Esophagus squamous epithelium (tissue), 5 donors: ENCODE measurements around the gene NHSL2. TPM values are rescaled to one million over a fixed set of nuclear protein-coding genes. Genes with fewer than 3 reads are reported as not detected.

Experiments
- DNase-seq: peaks from one replicate; lab custom pipeline; 2025; lab: John Stamatoyannopoulos, UW
- H3K27ac ChIP-seq, 4 donors: fragments of 200-600 bp; sonication (generic); one replicate each; pipeline ENCODE4 v1.5.1; 2016 to 2019; ENCODE audit warnings: mild to moderate bottlenecking in 1 of 4
- H3K27me3 ChIP-seq, 4 donors: fragments of 200-600 bp; sonication (generic); 1 replicate in 3 of 4; 2 replicates in 1 of 4; pipeline versions ENCODE4 v1.5.1 to v1.6.0; 2017 to 2021; ENCODE audit warnings: antibody characterized with exemption in 1 of 4
- H3K36me3 ChIP-seq, 3 donors: fragments of 200-600 bp; sonication (generic); one replicate each; pipeline ENCODE4 v1.5.1; 2016 to 2019
- H3K4me1 ChIP-seq, 3 donors: fragments of 200-600 bp; sonication (generic); one replicate each; pipeline ENCODE4 v1.5.1; 2017 to 2019
- H3K4me3 ChIP-seq, 4 donors: fragments of 200-600 bp; sonication (generic); 1 replicate in 3 of 4; 2 replicates in 1 of 4; pipeline ENCODE4 v1.5.1; 2016 to 2019; ENCODE audit warnings: mild to moderate bottlenecking in 2 of 4, moderate library complexity in 1 of 4
- H3K9me3 ChIP-seq, 3 donors: fragments of 200-600 bp; sonication (generic); one replicate each; pipeline ENCODE4 v1.5.1; 2016 to 2019
- CTCF ChIP-seq, 6 experiments: fragments of 450-650 bp in 4 of 6; fragments of 200-600 bp in 2 of 6; sonication (generic) in 2 of 6; IDR thresholded peaks; one replicate each; pipeline ENCODE4 v1.5.1; 2016 to 2019; ENCODE audit warnings: antibody characterized with exemption in 6 of 6, mild to moderate bottlenecking in 4 of 6, moderate library complexity in 4 of 6
- POLR2A ChIP-seq, 4 donors: fragments of 450-650 bp; IDR thresholded peaks; one replicate each; pipeline ENCODE4 v1.6.1; 2017; ENCODE audit warnings: antibody characterized with exemption in 4 of 4, mild to moderate bottlenecking in 4 of 4, moderate library complexity in 3 of 4
- WGBS, 2 donors: methylation state at CpG; one replicate each; pipeline ENCODE4 v1.1.5; 2018; 5-methylcytosine and 5-hydroxymethylcytosine counted together
- intact Hi-C: fragments of 100-400 bp; cut with DNase I; formaldehyde crosslinking; loops from one replicate; pipeline ENCODE4 v1.15.0; 2022
- total RNA-seq, 4 donors: library from RNA; depleted of rRNA; stranded (reverse); fragments of >200 nt; gene quantifications; one replicate each; pipeline ENCODE4 v1.1.0, GENCODE V29; 2016
- donor health status: DM: yes; HTN: yes; CAD: no.

Gene NHSL2
- total RNA-seq, 4 donors from 2014 or later: 0.23 to 7.1 (median 1.6) TPM

GRCh38 chrX:72051589-72051988, 140.9 kb downstream of the NHSL2 start:
- 77 to 100% methylated on average over 2 of the region's 2 CpGs for WGBS, 2 donors
- H3K27me3 ChIP-seq: peaks cover 0 to 4% (median 0%) of the 10 kb centered on the region in 4 donors
- intact Hi-C loops: no loop called here

GRCh38 chrX:72052415-72053090, 141.9 kb downstream of the NHSL2 start:
- Histone ChIP-seq H3K9me3 (no peaks in the 10 kb centered on the region), H3K27me3 (peaks cover 0 to 4% (median 0%) of the 10 kb centered on the region in 4 donors), H3K4me1 (peaks cover 0 to 4% (median 0%) of the 10 kb centered on the region in 3 donors), H3K36me3 (no peaks in the 10 kb centered on the region), H3K4me3 (no peak overlapping the region), H3K27ac (peak overlapping the region in 2 of 4 donors; percentile 66 to 72)
- no peak for DNase-seq
- intact Hi-C loops: no loop called here
- 47 to 89% methylated on average over 2 to 5 of the region's 5 CpGs for WGBS, 2 donors
- TF ChIP-seq CTCF (IDR thresholded peaks at IDR 0.05) (no peak), POLR2A (IDR thresholded peaks at IDR 0.05) (no peak)

More at GRCh38 chrX:72051589-72051988, 140.9 kb downstream of the NHSL2 start:
- H3K9me3 ChIP-seq: no peaks in the 10 kb centered on the region
- H3K36me3 ChIP-seq: no peaks in the 10 kb centered on the region
- H3K27ac ChIP-seq: no peak overlapping the region
- no peak for DNase-seq
- no peak for TF ChIP-seq CTCF (IDR thresholded peaks at IDR 0.05)
- no peak for TF ChIP-seq POLR2A (IDR thresholded peaks at IDR 0.05)
- H3K4me1 ChIP-seq: peaks cover 0 to under 1% (median 0%) of the 10 kb centered on the region in 3 donors
- no peak overlapping the region for H3K4me3 ChIP-seq

GRCh38 chrX:72053508-72053907, 142.9 kb downstream of the NHSL2 start:
- WGBS, 2 donors: 85% methylated on average over 5 of the region's 5 CpGs
- no peaks in the 10 kb centered on the region for H3K36me3 ChIP-seq
- peak overlapping the region in 1 of 4 donors; percentile 66 for H3K27ac ChIP-seq
- H3K4me1 ChIP-seq: peaks cover 0 to 9% (median 0%) of the 10 kb centered on the region in 3 donors
- no peak for TF ChIP-seq POLR2A (IDR thresholded peaks at IDR 0.05)
- TF ChIP-seq CTCF (IDR thresholded peaks at IDR 0.05): no peak
- no peak for DNase-seq
- H3K27me3 ChIP-seq: peaks cover 0 to 4% (median 0%) of the 10 kb centered on the region in 4 donors
- H3K9me3 ChIP-seq: no peaks in the 10 kb centered on the region
- intact Hi-C loops: no loop called here
- H3K4me3 ChIP-seq: no peak overlapping the region

GRCh38 chrX:72054779-72055489, 144.3 kb downstream of the NHSL2 start:
- DNase-seq: no peak
- Histone ChIP-seq H3K27ac (no peak overlapping the region), H3K4me1 (peaks cover 0 to 9% (median 0%) of the 10 kb centered on the region in 3 donors), H3K36me3 (no peaks in the 10 kb centered on the region), H3K27me3 (peaks cover 0 to 4% (median 0%) of the 10 kb centered on the region in 4 donors), H3K4me3 (no peak overlapping the region), H3K9me3 (no peaks in the 10 kb centered on the region)
- intact Hi-C loops: no loop called here
- 72 to 82% methylated on average over 15 to 19 of the region's 19 CpGs for WGBS, 2 donors
- TF ChIP-seq CTCF (IDR thresholded peaks at IDR 0.05) (no peak), POLR2A (IDR thresholded peaks at IDR 0.05) (no peak)

GRCh38 chrX:72057331-72057730, 146.7 kb downstream of the NHSL2 start:
- Histone ChIP-seq H3K27me3 (peaks cover 0 to 4% (median 0%) of the 10 kb centered on the region in 4 donors), H3K36me3 (no peaks in the 10 kb centered on the region), H3K4me1 (peaks cover 0 to 9% (median 0%) of the 10 kb centered on the region in 3 donors), H3K27ac (peak overlapping the region in 1 of 4 donors; percentile 25), H3K9me3 (no peaks in the 10 kb centered on the region), H3K4me3 (no peak overlapping the region)
- intact Hi-C loops: no loop called here
- TF ChIP-seq POLR2A (IDR thresholded peaks at IDR 0.05) (no peak), CTCF (IDR thresholded peaks at IDR 0.05) (no peak)
- DNase-seq: no peak
- 23 to 38% methylated on average over 4 of the region's 4 CpGs for WGBS, 2 donors
